IMR-90 (cell line): Measurements from ENCODE around the gene TCERG1L. TPM values are rescaled to one million over a fixed set of nuclear protein-coding genes. Genes with fewer than 3 reads are reported as not detected.

ENCODE experiments used
- ATAC-seq: fragments of 200-7000 bp; cut with Tn5 transposase; 2 replicates; pipeline ENCODE4 v1.9.1; 2020; ENCODE audit warnings: low read depth, mild to moderate bottlenecking, moderate library complexity
- BruUV-seq: library from RNA; stranded (reverse); fragments of 400-500 nt; replicated peaks from 2 replicates; lab custom pipeline; 2021; lab: Mats Ljungman, UMichigan
- CTCF ChIA-PET: fragments of 300-600 bp; formaldehyde crosslinking; extraction: SDS; loops from one replicate; lab custom pipeline; 2021; ENCODE audit warnings: antibody characterized with exemption; lab: Yijun Ruan, JAX
- POLR2A ChIA-PET: fragments of 300-600 bp; sonication (Branson Sonifier 250); formaldehyde crosslinking; loops from one replicate; lab custom pipeline; 2022; ENCODE audit warnings: antibody characterized with exemption; ENCODE audit not compliant: unreplicated experiment; lab: Charles Lee
- DNase-seq: peaks from one replicate; pipeline ENCODE4 v3.0.0; 2013
- H2AFZ ChIP-seq: replicated peaks from 2 replicates; pipeline ENCODE3; 2013; ENCODE audit warnings: low read length, mild to moderate bottlenecking; ENCODE audit not compliant: poor library complexity
- H2AK5ac ChIP-seq: 2 replicates; pipeline ENCODE4 v1.6.1; 2013; ENCODE audit warnings: low read depth, low read length, inconsistent platforms
- H2AK9ac ChIP-seq: replicated peaks from 2 replicates; pipeline ENCODE3; 2013; ENCODE audit warnings: mild to moderate bottlenecking, low read depth, low read length, moderate library complexity; ENCODE audit not compliant: poor library complexity
- H2BK120ac ChIP-seq: 2 replicates; pipeline ENCODE4 v1.6.1; 2013; ENCODE audit warnings: low read depth, low read length, inconsistent platforms
- H2BK15ac ChIP-seq: 3 replicates; pipeline ENCODE4 v1.6.1; 2013; ENCODE audit warnings: low read depth, low read length, inconsistent platforms
- H2BK20ac ChIP-seq: 2 replicates; pipeline ENCODE4 v1.6.1; 2013; ENCODE audit warnings: low read depth, mild to moderate bottlenecking, inconsistent platforms, low read length, moderate library complexity
- H2BK5ac ChIP-seq: 2 replicates; pipeline ENCODE4 v1.6.1; 2013; ENCODE audit warnings: mild to moderate bottlenecking, low read depth, low read length, inconsistent platforms; ENCODE audit not compliant: poor library complexity, severe bottlenecking
- H3K14ac ChIP-seq: replicated peaks from 2 replicates; pipeline ENCODE4 v1.6.1; 2013; ENCODE audit warnings: low read depth, low read length, inconsistent platforms
- H3K18ac ChIP-seq: 2 replicates; pipeline ENCODE4 v1.6.1; 2013; ENCODE audit warnings: low read depth, low read length, control low read depth
- H3K23ac ChIP-seq: 2 replicates; pipeline ENCODE4 v1.6.1; 2013; ENCODE audit warnings: low read depth, low read length, inconsistent platforms
- H3K27ac ChIP-seq: 2 replicates; pipeline ENCODE4 v1.5.1; 2013; ENCODE audit warnings: mild to moderate bottlenecking, control low read depth, low read length; ENCODE audit not compliant: insufficient read depth
- H3K27me3 ChIP-seq: 2 replicates; pipeline ENCODE4 v1.6.1; 2013; ENCODE audit warnings: low read length; ENCODE audit not compliant: control insufficient read depth, insufficient read depth
- H3K36me3 ChIP-seq: 2 replicates; pipeline ENCODE4 v1.6.1; 2013; ENCODE audit warnings: low read length, mixed read lengths; ENCODE audit not compliant: control insufficient read depth, insufficient read depth
- H3K4ac ChIP-seq: 2 replicates; pipeline ENCODE4 v1.6.1; 2013; ENCODE audit warnings: low read depth, low read length, inconsistent platforms
- H3K4me1 ChIP-seq: 2 replicates; pipeline ENCODE4 v1.6.1; 2013; ENCODE audit warnings: low read length, mixed read lengths; ENCODE audit not compliant: control insufficient read depth, insufficient read depth
- H3K4me2 ChIP-seq: 2 replicates; pipeline ENCODE4 v1.6.1; 2013; ENCODE audit warnings: low read depth, mild to moderate bottlenecking, control low read depth, low read length, moderate library complexity
- H3K4me3 ChIP-seq: 2 replicates; pipeline ENCODE4 v1.5.1; 2013; ENCODE audit warnings: low read depth, mild to moderate bottlenecking, control low read depth, low read length, moderate library complexity; ENCODE audit not compliant: insufficient read depth
- H3K56ac ChIP-seq: 2 replicates; pipeline ENCODE4 v1.6.1; 2013; ENCODE audit warnings: low read length, inconsistent platforms; ENCODE audit not compliant: insufficient read depth; ENCODE audit errors: extremely low read depth
- H3K79me1 ChIP-seq, 2 experiments: 2 replicates each; pipeline ENCODE4 v1.6.1; 2013; ENCODE audit warnings: low read length in 2 of 2, inconsistent platforms in 1 of 2, low read depth in 1 of 2
- H3K9ac ChIP-seq: 2 replicates; pipeline ENCODE4 v1.6.1; 2013; ENCODE audit warnings: low read depth, low read length, control low read depth
- H3K9me1 ChIP-seq: 2 replicates; pipeline ENCODE4 v1.6.1; 2013; ENCODE audit warnings: low read length, inconsistent platforms; ENCODE audit not compliant: insufficient read depth
- H3K9me3 ChIP-seq: 2 replicates; pipeline ENCODE4 v1.6.1; 2013; ENCODE audit warnings: low read length; ENCODE audit not compliant: control insufficient read depth, insufficient read depth
- H4K20me1 ChIP-seq: 2 replicates; pipeline ENCODE4 v1.6.1; 2013; ENCODE audit warnings: low read length, inconsistent platforms; ENCODE audit not compliant: insufficient read depth
- H4K5ac ChIP-seq: 2 replicates; pipeline ENCODE4 v1.6.1; 2013; ENCODE audit warnings: mild to moderate bottlenecking, low read depth, low read length, control low read depth
- H4K8ac ChIP-seq, 2 experiments: 2 replicates each; pipeline ENCODE4 v1.6.1; 2013; ENCODE audit warnings: low read depth in 2 of 2, low read length in 2 of 2, control low read depth in 1 of 2, inconsistent platforms in 1 of 2
- H4K91ac ChIP-seq: 2 replicates; pipeline ENCODE4 v1.6.1; 2013; ENCODE audit warnings: low read depth, low read length, inconsistent platforms; ENCODE audit not compliant: insufficient read depth
- BHLHE40 ChIP-seq: fragments of 150-350 bp; IDR thresholded peaks from 2 replicates; pipeline ENCODE4 v1.6.1; 2016; ENCODE audit warnings: mild to moderate bottlenecking, low read depth, low read length
- CEBPB ChIP-seq: IDR thresholded peaks from 2 replicates; pipeline ENCODE4 v1.6.1; 2012; ENCODE audit warnings: low read depth, low read length, improper control_type of control experiment
- CHD1 ChIP-seq: IDR thresholded peaks from 2 replicates; pipeline ENCODE4 v1.6.1; 2012; ENCODE audit warnings: low read depth, low read length, improper control_type of control experiment
- FOS ChIP-seq: fragments of 150-350 bp; IDR thresholded peaks from 2 replicates; pipeline ENCODE4 v1.6.1; 2016; ENCODE audit warnings: low read depth, low read length
- MAFK ChIP-seq: IDR thresholded peaks from 2 replicates; pipeline ENCODE4 v1.6.1; 2012; ENCODE audit warnings: low read depth, low read length, improper control_type of control experiment
- MAZ ChIP-seq: IDR thresholded peaks from 2 replicates; pipeline ENCODE4 v1.6.1; 2012; ENCODE audit warnings: low read depth, mild to moderate bottlenecking, low read length, improper control_type of control experiment, moderate library complexity, borderline replicate concordance
- MXI1 ChIP-seq: IDR thresholded peaks from 2 replicates; pipeline ENCODE4 v1.6.1; 2012; ENCODE audit warnings: low read depth, mild to moderate bottlenecking, low read length, moderate library complexity, borderline replicate concordance
- NFE2L2 ChIP-seq: fragments of 150-350 bp; IDR thresholded peaks from 2 replicates; pipeline ENCODE4 v1.6.1; 2016; ENCODE audit warnings: low read depth, mild to moderate bottlenecking, low read length
- POLR2A ChIP-seq: IDR thresholded peaks from 2 replicates; pipeline ENCODE4 v1.6.1; 2012; ENCODE audit warnings: mild to moderate bottlenecking, low read depth, low read length
- RAD21 ChIP-seq: IDR thresholded peaks from 2 replicates; pipeline ENCODE4 v1.6.1; 2012; ENCODE audit warnings: low read length, improper control_type of control experiment
- RCOR1 ChIP-seq: IDR thresholded peaks from 2 replicates; pipeline ENCODE4 v1.6.1; 2012; ENCODE audit warnings: mild to moderate bottlenecking, low read length, improper control_type of control experiment; ENCODE audit not compliant: insufficient replicate concordance
- RFX5 ChIP-seq: IDR thresholded peaks from 2 replicates; pipeline ENCODE4 v1.8.0; 2012; ENCODE audit warnings: low read depth, mild to moderate bottlenecking, low read length, moderate library complexity
- SMC3 ChIP-seq: fragments of 150-350 bp; IDR thresholded peaks from 2 replicates; pipeline ENCODE4 v1.6.1; 2016; ENCODE audit warnings: low read depth, mild to moderate bottlenecking, antibody characterized with exemption, low read length, moderate library complexity
- WGBS, 2 experiments: methylation state at CpG; one replicate each; pipeline versions ENCODE4 v1.1.5 to v1.1.7; 2013; ENCODE audit warnings: missing lambda C conversion rate in 2 of 2; ENCODE audit not compliant: insufficient read length in 1 of 2; ENCODE audit errors: extremely low coverage in 2 of 2; 5-methylcytosine and 5-hydroxymethylcytosine counted together
- dilution Hi-C: fragments of 300-500 bp; cut with HindIII; formaldehyde crosslinking; loops from one replicate; pipeline ENCODE4 v1.14.3; 2018; ENCODE audit warnings: low sequenced_read_pairs; ENCODE audit not compliant: unreplicated experiment
- in situ Hi-C: fragments of 300-500 bp; cut with MboI; formaldehyde crosslinking; loops from 3 replicates; pipeline ENCODE4 v1.14.3; 2019; ENCODE audit warnings: low sequenced_read_pairs, inconsistent platforms, mixed read lengths
- intact Hi-C: fragments of 100-400 bp; cut with micrococcal nuclease; formaldehyde crosslinking; loops from 2 replicates; pipeline ENCODE4 v1.10.0; 2022
- polyA plus RNA-seq, 3 experiments: library from polyadenylated mRNA; depleted of rRNA; stranded (reverse); fragments of >200 nt; gene quantifications; 2 replicates each; pipeline ENCODE4 v1.2.3, GENCODE V29; 2012; ENCODE audit warnings: low replicate concordance in 1 of 3
- total RNA-seq: library from RNA; depleted of rRNA; stranded (reverse); fragments of >200 nt; gene quantifications from 2 replicates; pipeline ENCODE4 v1.2.3, GENCODE V29; 2012
- TF ChIP-seq, protein P1 (sequence below): fragments of 150-350 bp; IDR thresholded peaks from 2 replicates; pipeline ENCODE4 v1.6.1; 2017; ENCODE audit warnings: mild to moderate bottlenecking, antibody characterized with exemption, low read length, low read depth
- TF ChIP-seq, protein P2 (sequence below): conservative IDR thresholded peaks from 2 replicates; pipeline ENCODE4 v1.5.1; 2012; ENCODE audit warnings: mild to moderate bottlenecking, low read depth, low read length, improper control_type of control experiment
- TF ChIP-seq, protein P3 (sequence below): fragments of 150-350 bp; IDR thresholded peaks from 2 replicates; pipeline ENCODE4 v1.6.1; 2016; ENCODE audit warnings: low read depth, mild to moderate bottlenecking, low read length, moderate library complexity, borderline replicate concordance

The TCERG1L gene
- total and polyA plus RNA-seq, 2 of the 4 experiments (the other 2 are of a cell fraction): not detected

DNA sequence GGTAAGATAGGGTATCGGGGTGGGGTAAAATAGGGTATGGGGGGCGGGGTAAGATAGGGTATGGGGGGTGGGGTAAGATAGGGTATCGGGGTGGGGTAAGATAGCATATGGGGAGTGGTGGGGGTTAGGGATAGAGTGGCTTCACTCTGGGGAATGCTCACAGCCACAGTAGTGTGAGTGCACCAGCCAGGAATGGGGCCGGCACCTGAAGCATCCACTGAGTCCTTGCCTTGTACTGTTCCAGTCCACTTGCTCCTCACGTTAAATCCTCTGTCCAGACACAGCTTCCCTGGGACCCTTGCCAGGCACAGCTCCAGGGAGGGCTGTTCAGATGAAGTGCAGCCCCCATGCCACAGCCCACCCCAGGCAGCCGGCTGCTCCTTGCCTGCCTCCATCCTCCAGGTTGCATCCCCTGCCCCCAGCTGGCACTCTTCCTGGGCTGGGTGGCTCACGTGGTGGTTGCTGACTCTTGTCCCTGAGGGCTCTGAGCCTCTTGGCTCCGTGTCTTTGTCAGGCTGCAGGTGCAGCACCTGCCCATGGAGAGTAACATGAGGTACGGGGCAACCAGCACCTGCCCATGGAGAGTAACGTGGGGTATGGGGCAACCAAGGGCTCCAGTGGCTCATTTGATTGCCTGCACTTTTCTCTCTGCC is 268.4 kb downstream of the TCERG1L start:
- no peak overlapping the region for H4K91ac ChIP-seq
- no peak overlapping the region for H2BK15ac ChIP-seq
- H3K9me1 ChIP-seq: no peaks in the 10 kb centered on the region
- H4K5ac ChIP-seq: no peak overlapping the region
- no peak overlapping the region for H2AK9ac ChIP-seq
- no peaks in the 10 kb centered on the region for H3K36me3 ChIP-seq
- H2BK5ac ChIP-seq: no peak overlapping the region
- H3K18ac ChIP-seq: no peak overlapping the region
- ATAC-seq (no peak), DNase-seq (no peak)
- no peak for TF ChIP-seq CHD1
- no peak for TF ChIP-seq RAD21
- no peak for TF ChIP-seq MAZ
- TF ChIP-seq, protein P1, sequence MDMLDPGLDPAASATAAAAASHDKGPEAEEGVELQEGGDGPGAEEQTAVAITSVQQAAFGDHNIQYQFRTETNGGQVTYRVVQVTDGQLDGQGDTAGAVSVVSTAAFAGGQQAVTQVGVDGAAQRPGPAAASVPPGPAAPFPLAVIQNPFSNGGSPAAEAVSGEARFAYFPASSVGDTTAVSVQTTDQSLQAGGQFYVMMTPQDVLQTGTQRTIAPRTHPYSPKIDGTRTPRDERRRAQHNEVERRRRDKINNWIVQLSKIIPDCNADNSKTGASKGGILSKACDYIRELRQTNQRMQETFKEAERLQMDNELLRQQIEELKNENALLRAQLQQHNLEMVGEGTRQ: no peak
- TF ChIP-seq MXI1: no peak
- TF ChIP-seq, protein P2, sequence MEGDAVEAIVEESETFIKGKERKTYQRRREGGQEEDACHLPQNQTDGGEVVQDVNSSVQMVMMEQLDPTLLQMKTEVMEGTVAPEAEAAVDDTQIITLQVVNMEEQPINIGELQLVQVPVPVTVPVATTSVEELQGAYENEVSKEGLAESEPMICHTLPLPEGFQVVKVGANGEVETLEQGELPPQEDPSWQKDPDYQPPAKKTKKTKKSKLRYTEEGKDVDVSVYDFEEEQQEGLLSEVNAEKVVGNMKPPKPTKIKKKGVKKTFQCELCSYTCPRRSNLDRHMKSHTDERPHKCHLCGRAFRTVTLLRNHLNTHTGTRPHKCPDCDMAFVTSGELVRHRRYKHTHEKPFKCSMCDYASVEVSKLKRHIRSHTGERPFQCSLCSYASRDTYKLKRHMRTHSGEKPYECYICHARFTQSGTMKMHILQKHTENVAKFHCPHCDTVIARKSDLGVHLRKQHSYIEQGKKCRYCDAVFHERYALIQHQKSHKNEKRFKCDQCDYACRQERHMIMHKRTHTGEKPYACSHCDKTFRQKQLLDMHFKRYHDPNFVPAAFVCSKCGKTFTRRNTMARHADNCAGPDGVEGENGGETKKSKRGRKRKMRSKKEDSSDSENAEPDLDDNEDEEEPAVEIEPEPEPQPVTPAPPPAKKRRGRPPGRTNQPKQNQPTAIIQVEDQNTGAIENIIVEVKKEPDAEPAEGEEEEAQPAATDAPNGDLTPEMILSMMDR: no peak
- TF ChIP-seq MAFK: no peak
- TF ChIP-seq SMC3: no peak
- no peak for TF ChIP-seq RFX5
- TF ChIP-seq RCOR1: no peak
- no peak for TF ChIP-seq FOS
- TF ChIP-seq POLR2A: no peak
- TF ChIP-seq CEBPB: no peak
- no peak for TF ChIP-seq NFE2L2
- TF ChIP-seq, protein P3, sequence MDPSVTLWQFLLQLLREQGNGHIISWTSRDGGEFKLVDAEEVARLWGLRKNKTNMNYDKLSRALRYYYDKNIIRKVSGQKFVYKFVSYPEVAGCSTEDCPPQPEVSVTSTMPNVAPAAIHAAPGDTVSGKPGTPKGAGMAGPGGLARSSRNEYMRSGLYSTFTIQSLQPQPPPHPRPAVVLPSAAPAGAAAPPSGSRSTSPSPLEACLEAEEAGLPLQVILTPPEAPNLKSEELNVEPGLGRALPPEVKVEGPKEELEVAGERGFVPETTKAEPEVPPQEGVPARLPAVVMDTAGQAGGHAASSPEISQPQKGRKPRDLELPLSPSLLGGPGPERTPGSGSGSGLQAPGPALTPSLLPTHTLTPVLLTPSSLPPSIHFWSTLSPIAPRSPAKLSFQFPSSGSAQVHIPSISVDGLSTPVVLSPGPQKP: no peak
- no peak for TF ChIP-seq BHLHE40
- H2BK120ac ChIP-seq: no peak overlapping the region
- no peak overlapping the region for H2AFZ ChIP-seq
- H4K8ac ChIP-seq: no peak overlapping the region
- no peak overlapping the region for H2AK5ac ChIP-seq
- no peak overlapping the region for H3K23ac ChIP-seq
- H2BK20ac ChIP-seq: no peak overlapping the region
- no peaks in the 10 kb centered on the region for H3K79me1 ChIP-seq
- no peak overlapping the region for H3K4me3 ChIP-seq
- no TSS peak for BruUV-seq
- H3K56ac ChIP-seq: no peak overlapping the region
- H3K9me3 ChIP-seq: peaks cover 23% of the 10 kb centered on the region
- no peak overlapping the region for H3K27ac ChIP-seq
- H4K20me1 ChIP-seq: no peaks in the 10 kb centered on the region
- dilution Hi-C loops (no loop called here), intact Hi-C loops (no loop called here), in situ Hi-C loops (no loop called here)
- no peak overlapping the region for H3K9ac ChIP-seq
- ChIA-PET POLR2A (no interaction called here), CTCF (no interaction called here)
- no peak overlapping the region for H3K4me2 ChIP-seq
- WGBS, 2 experiments: 67% methylated on average over 1 of the region's 10 CpGs; no CpG with 5 or more reads in 1 of the 2 experiments
- no peak overlapping the region for H3K14ac ChIP-seq
- H3K27me3 ChIP-seq: no peaks in the 10 kb centered on the region
- H3K4ac ChIP-seq: no peak overlapping the region
- H3K4me1 ChIP-seq: no peaks in the 10 kb centered on the region
